Left cardiac atrium (tissue), 4 donors: ENCODE data around the gene RBM10. TPM values are rescaled to one million over a fixed set of nuclear protein-coding genes. Genes with fewer than 3 reads are reported as not detected.
"Not testable (repeated sequence)": the region's sequence is repeated elsewhere in the genome, so short reads cannot be mapped to it uniquely, and the experiment has no call there.

Experiments
- ATAC-seq, 2 donors: fragments of 200-7000 bp; cut with Tn5 transposase; one replicate each; pipeline ENCODE4 v1.9.1; 2020; ENCODE audit warnings: mild to moderate bottlenecking in 2 of 2, moderate library complexity in 2 of 2
- DNase-seq: peaks from one replicate; pipeline ENCODE4 v3.0.0-alpha.2; 2020
- intact Hi-C, 2 donors: fragments of 100-400 bp; cut with DNase I; formaldehyde crosslinking; loops; one replicate each; pipeline versions ENCODE4 v1.14.1 to v1.15.1; 2022 to 2023
- long read RNA-seq: library from polyadenylated mRNA; unstranded; transcript quantifications from one replicate; pipeline ENCODE4 v2.0.0, GENCODE V29; 2021
- total RNA-seq, 2 donors: library from RNA; stranded (reverse); fragmentation: NEBNext Ultra II Directional; extraction: Animal tissue kit (Norgen Biotek cat#: 25700); gene quantifications; one replicate each; pipeline ENCODE4 v1.2.1, GENCODE V29; 2021
- donor health status: DM: no; HTN: yes; CAD: no.
- donor health status: DM: no; HTN: yes; CAD: no; lungs with severe emphysema.
- donor health status: DM: yes; HTN: yes; CAD: no.
- donor health status: Dilated cardiomyopathy.

The RBM10 gene
- total RNA-seq, result 10 to 100 TPM; 22.1 to 23.9 TPM
- long read RNA-seq, partial matches to known transcripts, result 11 of 20 reads
- long read RNA-seq, other reads (novel, unspliced or antisense), result 7 of 20 reads

- intact Hi-C loops, result no loop called here
- peak; percentile 97 to 98 for ATAC-seq
- peak; percentile 94 for DNase-seq
These were observed at the start of gene RBM10, which contains the start of gene NDUFB11 for GRCh38 chrX:47144626-47145394. RBM10 (plus strand) TSS chrX:47145221; CDS start chrX:47147482, 2,261 bp downstream. NDUFB11 (minus strand) TSS chrX:47144702; CDS start chrX:47144679, 23 bp downstream.

- ATAC-seq, result no peak
These were observed 48.0 kb upstream of the RBM10 start for GRCh38 chrX:47097018-47097417.

GRCh38 chrX:47098338-47099094, 46.5 kb upstream of the RBM10 start:
- DNase-seq (no peak), ATAC-seq (no peak)
- intact Hi-C loops, result no loop called here

More at GRCh38 chrX:47097018-47097417, 48.0 kb upstream of the RBM10 start:
- intact Hi-C loops, result no loop called here
- no peak for DNase-seq

GRCh38 chrX:47101206-47101605, 43.8 kb upstream of the RBM10 start:
- no peak for ATAC-seq
- intact Hi-C loops, result no loop called here

GRCh38 chrX:47110936-47111615, 33.9 kb upstream of the RBM10 start:
- intact Hi-C loops, ATAC-seq, DNase-seq: not testable (repeated sequence)

More at GRCh38 chrX:47101206-47101605, 43.8 kb upstream of the RBM10 start:
- DNase-seq, result no peak

- ATAC-seq, result peak in 1 of 2 donors; percentile 57
- intact Hi-C loops, result no loop called here
- no peak for DNase-seq
These were observed 32.6 kb upstream of the RBM10 start for GRCh38 chrX:47112316-47112954.

- intact Hi-C loops, ATAC-seq, DNase-seq: not testable (repeated sequence)
These were observed 28.4 kb upstream of the RBM10 start for GRCh38 chrX:47116551-47117110.

- DNase-seq, ATAC-seq, intact Hi-C loops: not testable (repeated sequence)
These were observed 20.6 kb upstream of the RBM10 start for GRCh38 chrX:47124466-47124865.

GRCh38 chrX:47129157-47129898, 15.7 kb upstream of the RBM10 start:
- DNase-seq (peak; percentile 90), ATAC-seq (peak; percentile 99)
- intact Hi-C loops, result no loop called here

GRCh38 chrX:47129899-47130358, 15.1 kb upstream of the RBM10 start:
- intact Hi-C loops, result no loop called here
- DNase-seq (no peak), ATAC-seq (no peak)

GRCh38 chrX:47133493-47133892, 11.5 kb upstream of the RBM10 start:
- no peak for DNase-seq
- intact Hi-C loops, result no loop called here
- ATAC-seq, result no peak

GRCh38 chrX:47135650-47136049, 9.4 kb upstream of the RBM10 start:
- ATAC-seq, result peak in 1 of 2 donors; percentile 54

GRCh38 chrX:47138171-47138570, 6.8 kb upstream of the RBM10 start:
- intact Hi-C loops, result no loop called here
- DNase-seq (no peak), ATAC-seq (no peak)

More at GRCh38 chrX:47135650-47136049, 9.4 kb upstream of the RBM10 start:
- DNase-seq, intact Hi-C loops: not testable (repeated sequence)

GRCh38 chrX:47143894-47144625, 961 bp upstream of the RBM10 start:
- DNase-seq (peak; percentile 39), ATAC-seq (peak; percentile 21 to 37)
- intact Hi-C loops, result no loop called here

- peak; percentile 16 to 46 for ATAC-seq
- intact Hi-C loops, result no loop called here
- peak; percentile 32 for DNase-seq
These were observed 537 bp downstream of the RBM10 start for GRCh38 chrX:47145395-47146120.
